ENCODE results near the gene TMEM126B. TPM values are rescaled to one million over a fixed set of nuclear protein-coding genes. Genes with fewer than 3 reads are reported as not detected.

The TMEM126B gene
- total RNA-seq, 1 donor from 2014 or later, result 34.1 TPM

DNA sequence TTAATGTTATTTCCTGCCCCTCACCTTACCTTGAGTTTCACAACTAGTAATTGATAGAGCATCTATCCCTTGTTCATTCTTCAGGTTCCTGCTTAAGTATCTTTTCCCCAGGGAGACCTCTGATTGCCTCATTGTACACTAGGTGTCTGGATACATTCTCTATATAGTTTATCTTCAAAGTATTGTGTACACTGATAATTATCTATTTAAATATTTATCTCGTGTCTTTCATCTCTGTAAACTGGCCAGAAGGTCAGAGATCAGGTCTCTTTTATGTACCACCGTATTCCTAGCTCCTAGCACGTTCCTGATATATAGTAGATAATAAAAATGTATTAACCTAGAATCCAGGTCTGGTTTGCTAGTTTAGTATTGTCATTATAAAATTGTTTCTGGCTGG is 6.4 kb downstream of the TMEM126B start:
- no peaks in the 10 kb centered on the region for H3K9me3 ChIP-seq
- H3K27me3 ChIP-seq, result no peaks in the 10 kb centered on the region
- DNase-seq (ENCODE audit: extremely low spot score in 2 of 2), result no peak
- TF ChIP-seq, protein P1, sequence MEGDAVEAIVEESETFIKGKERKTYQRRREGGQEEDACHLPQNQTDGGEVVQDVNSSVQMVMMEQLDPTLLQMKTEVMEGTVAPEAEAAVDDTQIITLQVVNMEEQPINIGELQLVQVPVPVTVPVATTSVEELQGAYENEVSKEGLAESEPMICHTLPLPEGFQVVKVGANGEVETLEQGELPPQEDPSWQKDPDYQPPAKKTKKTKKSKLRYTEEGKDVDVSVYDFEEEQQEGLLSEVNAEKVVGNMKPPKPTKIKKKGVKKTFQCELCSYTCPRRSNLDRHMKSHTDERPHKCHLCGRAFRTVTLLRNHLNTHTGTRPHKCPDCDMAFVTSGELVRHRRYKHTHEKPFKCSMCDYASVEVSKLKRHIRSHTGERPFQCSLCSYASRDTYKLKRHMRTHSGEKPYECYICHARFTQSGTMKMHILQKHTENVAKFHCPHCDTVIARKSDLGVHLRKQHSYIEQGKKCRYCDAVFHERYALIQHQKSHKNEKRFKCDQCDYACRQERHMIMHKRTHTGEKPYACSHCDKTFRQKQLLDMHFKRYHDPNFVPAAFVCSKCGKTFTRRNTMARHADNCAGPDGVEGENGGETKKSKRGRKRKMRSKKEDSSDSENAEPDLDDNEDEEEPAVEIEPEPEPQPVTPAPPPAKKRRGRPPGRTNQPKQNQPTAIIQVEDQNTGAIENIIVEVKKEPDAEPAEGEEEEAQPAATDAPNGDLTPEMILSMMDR (IDR thresholded peaks at IDR 0.05), result no peak
- no peak for TF ChIP-seq POLR2A (IDR thresholded peaks at IDR 0.05)
- TF ChIP-seq POLR2AphosphoS5 (IDR thresholded peaks at IDR 0.05; ENCODE audit: insufficient read depth in 1 of 2, low read depth in 1 of 2), result no peak
- no peak overlapping the region for H3K4me3 ChIP-seq
- H3K27ac ChIP-seq, result no peak overlapping the region
- peaks cover 0 to 18% of the 10 kb centered on the region in 2 donors for H3K36me3 ChIP-seq
- intact Hi-C loops (cut with DNase I), result no loop called here
- H3K4me1 ChIP-seq, result peaks cover 7% of the 10 kb centered on the region

DNA sequence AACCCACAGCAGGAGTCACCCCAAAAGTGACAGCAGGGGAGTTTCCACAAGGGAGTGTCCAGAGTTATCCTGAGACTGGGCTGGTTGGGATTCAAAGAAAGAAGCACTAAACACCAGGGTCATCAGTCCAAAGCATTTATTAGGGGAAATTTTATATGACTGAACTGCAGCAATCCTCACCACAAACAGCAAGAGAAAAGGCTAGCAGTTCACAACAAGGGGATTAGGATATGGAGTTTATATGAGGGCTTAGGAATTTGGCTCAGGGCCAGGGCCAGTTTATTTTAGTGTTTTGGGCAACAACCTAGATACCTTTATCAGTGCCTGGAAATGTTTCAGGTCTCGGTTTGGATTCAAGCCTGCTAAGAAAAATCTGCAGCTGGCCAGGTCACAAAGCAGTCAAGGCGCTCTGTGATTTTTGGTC is 14.8 kb downstream of the TMEM126B start:
- Histone ChIP-seq H3K27ac (no peak overlapping the region), H3K36me3 (no peaks in the 10 kb centered on the region), H3K4me1 (peaks cover 7% of the 10 kb centered on the region), H3K4me3 (no peak overlapping the region), H3K27me3 (no peaks in the 10 kb centered on the region), H3K9me3 (no peaks in the 10 kb centered on the region)
- TF ChIP-seq POLR2A (IDR thresholded peaks at IDR 0.05) (no peak), POLR2AphosphoS5 (IDR thresholded peaks at IDR 0.05; ENCODE audit: insufficient read depth in 1 of 2, low read depth in 1 of 2) (no peak)
- TF ChIP-seq, protein P1 (IDR thresholded peaks at IDR 0.05), result no peak
- intact Hi-C loops (cut with DNase I), result no loop called here
- no peak for DNase-seq (ENCODE audit: extremely low spot score in 2 of 2)

DNA sequence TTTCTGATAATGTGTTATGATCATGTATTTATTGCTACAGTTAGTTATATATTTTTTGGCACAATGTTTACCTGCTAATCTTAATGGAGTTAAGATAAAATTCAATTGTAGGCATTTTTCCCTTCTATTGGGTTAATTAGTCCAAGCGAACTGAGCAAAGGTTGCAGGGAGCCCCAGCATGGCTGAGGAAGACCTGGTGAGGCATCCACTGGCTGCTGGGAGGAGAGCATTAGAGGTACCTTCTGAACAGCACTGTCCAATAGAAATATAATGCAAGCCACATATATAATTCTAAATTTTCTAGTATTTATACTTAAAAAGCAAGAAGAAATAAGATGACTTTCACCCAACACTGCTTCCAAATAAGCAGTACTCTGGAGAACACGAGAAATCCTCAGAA is 18.7 kb downstream of the TMEM126B start:
- H3K36me3 ChIP-seq, result peaks cover 0 to 9% of the 10 kb centered on the region in 2 donors
- no peak for DNase-seq (ENCODE audit: extremely low spot score in 2 of 2)
- H3K4me1 ChIP-seq, result peaks cover 20% of the 10 kb centered on the region
- no peaks in the 10 kb centered on the region for H3K9me3 ChIP-seq
- TF ChIP-seq, protein P1 (IDR thresholded peaks at IDR 0.05), result no peak
- TF ChIP-seq POLR2A (IDR thresholded peaks at IDR 0.05), result no peak
- no peak for TF ChIP-seq POLR2AphosphoS5 (IDR thresholded peaks at IDR 0.05; ENCODE audit: insufficient read depth in 1 of 2, low read depth in 1 of 2)
- peak overlapping the region; percentile 69 for H3K27ac ChIP-seq
- no peaks in the 10 kb centered on the region for H3K27me3 ChIP-seq
- H3K4me3 ChIP-seq, result peak overlapping the region; percentile 69 to 78
- intact Hi-C loops (cut with DNase I), result no loop called here

DNA sequence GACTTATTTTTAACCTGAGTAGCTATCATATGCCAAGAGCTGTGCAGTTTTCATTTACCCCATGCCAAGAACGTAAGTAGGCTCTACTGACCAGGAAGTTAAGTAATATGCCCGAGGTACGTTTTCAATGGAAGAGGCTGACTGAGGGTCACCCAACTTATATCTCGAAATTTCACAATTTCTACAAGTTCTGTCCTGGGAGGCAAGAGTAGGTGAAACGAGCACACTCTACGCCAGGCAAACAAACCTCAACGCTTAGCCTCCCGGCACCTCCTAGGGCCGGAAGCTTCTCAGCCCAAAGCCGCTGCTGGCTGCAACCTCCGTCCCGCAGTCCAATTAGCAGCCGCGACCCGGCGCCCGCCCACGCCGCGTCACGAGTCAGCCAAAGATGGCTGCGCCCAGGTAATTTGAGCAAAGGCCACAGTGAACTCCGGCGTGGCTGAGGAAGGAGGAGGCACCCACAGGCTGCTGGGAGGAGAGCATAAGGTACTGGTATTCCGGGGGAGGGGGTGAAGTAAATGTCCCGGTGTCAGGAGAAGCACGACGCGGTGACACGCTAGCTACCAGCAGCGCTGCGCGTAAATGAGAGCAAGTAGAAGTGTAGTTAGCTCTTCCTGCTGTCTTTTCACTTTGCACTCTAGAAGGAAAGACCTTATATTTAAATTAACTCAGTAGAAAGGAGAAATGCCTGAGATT is 19.4 kb downstream of the TMEM126B start, which contains the start of gene TMEM126A:
TMEM126A (plus strand) TSS at position 364 of the 696 bp plus-strand sequence. CDS start 2,289 bp downstream, outside the sequence.
- Histone ChIP-seq H3K27ac (peak within 1 kb of the TSS; percentile 69), H3K36me3 (peaks cover 0 to 9% of the 10 kb centered on the region in 2 donors), H3K4me3 (peak within 1 kb of the TSS; percentile 69 to 78), H3K27me3 (no peaks in the 10 kb centered on the region), H3K9me3 (no peaks in the 10 kb centered on the region), H3K4me1 (peaks cover 20% of the 10 kb centered on the region)
- TF ChIP-seq, protein P1 (IDR thresholded peaks at IDR 0.05), result peak in 1 of 3 experiments; percentile 1
- TF ChIP-seq POLR2A (IDR thresholded peaks at IDR 0.05), result peak in 1 of 2 donors; percentile 25
- TF ChIP-seq POLR2AphosphoS5 (IDR thresholded peaks at IDR 0.05; ENCODE audit: insufficient read depth in 1 of 2, low read depth in 1 of 2), result peak; percentile 85 to 93
- intact Hi-C loops (cut with DNase I), result no loop called here
- no peak for DNase-seq (ENCODE audit: extremely low spot score in 2 of 2)

DNA sequence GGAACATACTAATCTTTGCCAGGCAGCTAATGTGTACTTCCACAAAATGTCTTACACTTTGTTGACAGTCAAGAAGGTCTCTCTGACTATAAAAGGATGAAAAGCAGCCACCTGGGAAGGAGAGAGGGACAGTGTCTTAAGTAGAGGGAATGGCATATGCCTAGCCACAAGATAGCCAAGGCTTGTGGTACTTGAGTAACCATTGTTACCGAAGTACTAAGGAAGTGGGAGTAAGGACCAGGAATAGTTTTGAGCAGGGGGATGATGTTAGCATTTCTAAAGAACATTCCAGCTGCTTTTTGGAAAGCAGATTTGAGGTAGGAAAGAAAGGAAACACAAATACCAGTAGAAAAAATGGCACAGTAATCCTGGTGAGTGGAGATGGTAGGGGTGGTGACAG is 22.7 kb downstream of the TMEM126B start:
- peaks cover 20% of the 10 kb centered on the region for H3K4me1 ChIP-seq
- DNase-seq (ENCODE audit: extremely low spot score in 2 of 2), result no peak
- H3K36me3 ChIP-seq, result peaks cover 0 to 9% of the 10 kb centered on the region in 2 donors
- H3K27ac ChIP-seq, result no peak overlapping the region
- H3K9me3 ChIP-seq, result no peaks in the 10 kb centered on the region
- H3K27me3 ChIP-seq, result no peaks in the 10 kb centered on the region
- intact Hi-C loops (cut with DNase I), result no loop called here
- TF ChIP-seq POLR2A (IDR thresholded peaks at IDR 0.05) (no peak), POLR2AphosphoS5 (IDR thresholded peaks at IDR 0.05; ENCODE audit: insufficient read depth in 1 of 2, low read depth in 1 of 2) (no peak)
- TF ChIP-seq, protein P1 (IDR thresholded peaks at IDR 0.05), result no peak
- no peak overlapping the region for H3K4me3 ChIP-seq

All from vagina (tissue), 2 donors.